ENCODE data around the gene RNASEH2A. TPM values are rescaled to one million over a fixed set of nuclear protein-coding genes. Genes with fewer than 3 reads are reported as not detected.

Gene RNASEH2A
- total and polyA plus RNA-seq, 4 donors = 1.6 to 7.2 (median 3.1) TPM

- Histone ChIP-seq H3K27ac (ENCODE audit: low read depth in 1 of 2, low read length in 2 of 2) (peak overlapping the region; percentile 83 to 84), H3K36me3 (ENCODE audit: control insufficient read depth in 1 of 2, insufficient read depth in 2 of 2, low read length in 1 of 2) (no peaks in the 10 kb centered on the region), H3K4me1 (ENCODE audit: control insufficient read depth in 1 of 2, insufficient read depth in 2 of 2, low read length in 2 of 2) (no peaks in the 10 kb centered on the region), H3K27me3 (ENCODE audit: control insufficient read depth in 1 of 2, insufficient read depth in 2 of 2, low read length in 1 of 2) (no peaks in the 10 kb centered on the region), H3K9me3 (ENCODE audit: control insufficient read depth, low read length) (no peaks in the 10 kb centered on the region), H3K4me3 (ENCODE audit: low read length in 2 of 2) (no peak overlapping the region)
- intact Hi-C loops (cut with DNase I) = loop anchor here in 1 of 2 donors (1.0 kb wide), 1 partner anchor 16 kb away; no protein-coding TSS in a partner anchor
- no peak for ATAC-seq (ENCODE audit: low FRiP score)
- 41% methylated on average over 6 of the region's 6 CpGs for WGBS, 2 donors
- no peak for DNase-seq
Measured at GRCh38 chr19:12778905-12779161, 27.6 kb upstream of the RNASEH2A start.

- H3K27me3 ChIP-seq (ENCODE audit: control insufficient read depth in 1 of 2, insufficient read depth in 2 of 2, low read length in 1 of 2) = no peaks in the 10 kb centered on the region
- peak; percentile 87 to 89 for DNase-seq
- 58 to 60% methylated on average over 15 of the region's 15 CpGs for WGBS, 2 donors
- intact Hi-C loops (cut with DNase I) = no loop called here
- H3K36me3 ChIP-seq (ENCODE audit: control insufficient read depth in 1 of 2, insufficient read depth in 2 of 2, low read length in 1 of 2) = no peaks in the 10 kb centered on the region
- no peak overlapping the region for H3K4me3 ChIP-seq (ENCODE audit: low read length in 2 of 2)
- H3K9me3 ChIP-seq (ENCODE audit: control insufficient read depth, low read length) = no peaks in the 10 kb centered on the region
- H3K27ac ChIP-seq (ENCODE audit: low read depth in 1 of 2, low read length in 2 of 2) = peak overlapping the region; percentile 83 to 84
- no peaks in the 10 kb centered on the region for H3K4me1 ChIP-seq (ENCODE audit: control insufficient read depth in 1 of 2, insufficient read depth in 2 of 2, low read length in 2 of 2)
- ATAC-seq (ENCODE audit: low FRiP score) = no peak
Measured at GRCh38 chr19:12779162-12779993, 27.0 kb upstream of the RNASEH2A start.

GRCh38 chr19:12782174-12782423, 24.3 kb upstream of the RNASEH2A start:
- DNase-seq (no peak), ATAC-seq (ENCODE audit: low FRiP score) (no peak)
- Histone ChIP-seq H3K9me3 (ENCODE audit: control insufficient read depth, low read length) (no peaks in the 10 kb centered on the region), H3K4me1 (ENCODE audit: control insufficient read depth in 1 of 2, insufficient read depth in 2 of 2, low read length in 2 of 2) (no peaks in the 10 kb centered on the region), H3K27me3 (ENCODE audit: control insufficient read depth in 1 of 2, insufficient read depth in 2 of 2, low read length in 1 of 2) (no peaks in the 10 kb centered on the region), H3K36me3 (ENCODE audit: control insufficient read depth in 1 of 2, insufficient read depth in 2 of 2, low read length in 1 of 2) (no peaks in the 10 kb centered on the region), H3K27ac (ENCODE audit: low read depth in 1 of 2, low read length in 2 of 2) (peak overlapping the region in 1 of 2 donors; percentile 78), H3K4me3 (ENCODE audit: low read length in 2 of 2) (peak overlapping the region in 1 of 2 donors; percentile 1)
- intact Hi-C loops (cut with DNase I) = no loop called here
- WGBS, 2 donors = 1% methylated on average over 12 of the region's 12 CpGs

GRCh38 chr19:12782424-12783290, 23.7 kb upstream of the RNASEH2A start:
- peak; percentile 93 to 97 for DNase-seq

GRCh38 chr19:12783291-12783848, 23.0 kb upstream of the RNASEH2A start:
- Histone ChIP-seq H3K4me3 (ENCODE audit: low read length in 2 of 2) (no peak overlapping the region), H3K27ac (ENCODE audit: low read depth in 1 of 2, low read length in 2 of 2) (peak overlapping the region; percentile 31 to 84), H3K4me1 (ENCODE audit: control insufficient read depth in 1 of 2, insufficient read depth in 2 of 2, low read length in 2 of 2) (no peaks in the 10 kb centered on the region), H3K9me3 (ENCODE audit: control insufficient read depth, low read length) (no peaks in the 10 kb centered on the region), H3K27me3 (ENCODE audit: control insufficient read depth in 1 of 2, insufficient read depth in 2 of 2, low read length in 1 of 2) (no peaks in the 10 kb centered on the region), H3K36me3 (ENCODE audit: control insufficient read depth in 1 of 2, insufficient read depth in 2 of 2, low read length in 1 of 2) (no peaks in the 10 kb centered on the region)
- DNase-seq = no peak
- 10 to 13% methylated on average over 14 to 16 of the region's 16 CpGs for WGBS, 2 donors
- ATAC-seq (ENCODE audit: low FRiP score) = no peak
- intact Hi-C loops (cut with DNase I) = no loop called here

More at GRCh38 chr19:12782424-12783290, 23.7 kb upstream of the RNASEH2A start:
- no peaks in the 10 kb centered on the region for H3K4me1 ChIP-seq (ENCODE audit: control insufficient read depth in 1 of 2, insufficient read depth in 2 of 2, low read length in 2 of 2)
- H3K27ac ChIP-seq (ENCODE audit: low read depth in 1 of 2, low read length in 2 of 2) = peak overlapping the region; percentile 31 to 78
- WGBS, 2 donors = 1% methylated on average over 60 to 88 of the region's 88 CpGs
- H3K9me3 ChIP-seq (ENCODE audit: control insufficient read depth, low read length) = no peaks in the 10 kb centered on the region
- ATAC-seq (ENCODE audit: low FRiP score) = peak; percentile 80
- no peaks in the 10 kb centered on the region for H3K27me3 ChIP-seq (ENCODE audit: control insufficient read depth in 1 of 2, insufficient read depth in 2 of 2, low read length in 1 of 2)
- no peaks in the 10 kb centered on the region for H3K36me3 ChIP-seq (ENCODE audit: control insufficient read depth in 1 of 2, insufficient read depth in 2 of 2, low read length in 1 of 2)
- intact Hi-C loops (cut with DNase I) = no loop called here
- H3K4me3 ChIP-seq (ENCODE audit: low read length in 2 of 2) = peak overlapping the region in 1 of 2 donors; percentile 1

GRCh38 chr19:12783849-12784393, 22.5 kb upstream of the RNASEH2A start:
- WGBS, 2 donors = 9 to 10% methylated on average over 16 to 19 of the region's 19 CpGs
- no peaks in the 10 kb centered on the region for H3K4me1 ChIP-seq (ENCODE audit: control insufficient read depth in 1 of 2, insufficient read depth in 2 of 2, low read length in 2 of 2)
- H3K27ac ChIP-seq (ENCODE audit: low read depth in 1 of 2, low read length in 2 of 2) = peak overlapping the region; percentile 31 to 93
- DNase-seq (peak; percentile 79 to 87), ATAC-seq (ENCODE audit: low FRiP score) (no peak)
- no peaks in the 10 kb centered on the region for H3K27me3 ChIP-seq (ENCODE audit: control insufficient read depth in 1 of 2, insufficient read depth in 2 of 2, low read length in 1 of 2)
- intact Hi-C loops (cut with DNase I) = no loop called here
- H3K9me3 ChIP-seq (ENCODE audit: control insufficient read depth, low read length) = no peaks in the 10 kb centered on the region
- H3K36me3 ChIP-seq (ENCODE audit: control insufficient read depth in 1 of 2, insufficient read depth in 2 of 2, low read length in 1 of 2) = no peaks in the 10 kb centered on the region
- H3K4me3 ChIP-seq (ENCODE audit: low read length in 2 of 2) = no peak overlapping the region

- WGBS, 2 donors = 53 to 57% methylated on average over 10 of the region's 10 CpGs
- Histone ChIP-seq H3K9me3 (ENCODE audit: control insufficient read depth, low read length) (no peaks in the 10 kb centered on the region), H3K27ac (ENCODE audit: low read depth in 1 of 2, low read length in 2 of 2) (peak overlapping the region in 1 of 2 donors; percentile 93), H3K36me3 (ENCODE audit: control insufficient read depth in 1 of 2, insufficient read depth in 2 of 2, low read length in 1 of 2) (no peaks in the 10 kb centered on the region), H3K4me3 (ENCODE audit: low read length in 2 of 2) (no peak overlapping the region), H3K4me1 (ENCODE audit: control insufficient read depth in 1 of 2, insufficient read depth in 2 of 2, low read length in 2 of 2) (no peaks in the 10 kb centered on the region), H3K27me3 (ENCODE audit: control insufficient read depth in 1 of 2, insufficient read depth in 2 of 2, low read length in 1 of 2) (no peaks in the 10 kb centered on the region)
- ATAC-seq (ENCODE audit: low FRiP score) (no peak), DNase-seq (no peak)
- intact Hi-C loops (cut with DNase I) = no loop called here
Measured at GRCh38 chr19:12784394-12784870, 22.0 kb upstream of the RNASEH2A start.

GRCh38 chr19:12784871-12785430, 21.4 kb upstream of the RNASEH2A start:
- WGBS, 2 donors = 43 to 48% methylated on average over 5 of the region's 5 CpGs
- no peaks in the 10 kb centered on the region for H3K4me1 ChIP-seq (ENCODE audit: control insufficient read depth in 1 of 2, insufficient read depth in 2 of 2, low read length in 2 of 2)

More at GRCh38 chr19:12784871-12785430, 21.4 kb upstream of the RNASEH2A start:
- Histone ChIP-seq H3K4me3 (ENCODE audit: low read length in 2 of 2) (no peak overlapping the region), H3K27ac (ENCODE audit: low read depth in 1 of 2, low read length in 2 of 2) (peak overlapping the region in 1 of 2 donors; percentile 93), H3K36me3 (ENCODE audit: control insufficient read depth in 1 of 2, insufficient read depth in 2 of 2, low read length in 1 of 2) (no peaks in the 10 kb centered on the region), H3K9me3 (ENCODE audit: control insufficient read depth, low read length) (no peaks in the 10 kb centered on the region), H3K27me3 (ENCODE audit: control insufficient read depth in 1 of 2, insufficient read depth in 2 of 2, low read length in 1 of 2) (no peaks in the 10 kb centered on the region)
- intact Hi-C loops (cut with DNase I) = no loop called here
- ATAC-seq (ENCODE audit: low FRiP score) = no peak
- DNase-seq = no peak

Data from aorta (tissue), 5 donors.